HEK293 (cell line): ENCODE measurements around the gene PSAPL1.

ENCODE experiments used
- KLF8 ChIP-seq: fragments of 450-650 bp; formaldehyde crosslinking; IDR thresholded peaks from 2 replicates; pipeline ENCODE4 v1.5.1; 2016; ENCODE audit warnings: missing biosample characterization, missing genetic modification characterization
- MEIS1 ChIP-seq: sonication (generic); formaldehyde crosslinking; IDR thresholded peaks from 2 replicates; pipeline ENCODE4 v1.8.1; 2022; ENCODE audit warnings: missing genetic modification reagents, mild to moderate bottlenecking, borderline replicate concordance
- OSR2 ChIP-seq: fragments of 450-650 bp; formaldehyde crosslinking; IDR thresholded peaks from 2 replicates; pipeline ENCODE4 v1.5.1; 2016; ENCODE audit warnings: missing biosample characterization, missing genetic modification characterization
- PATZ1 ChIP-seq: fragments of 450-650 bp; formaldehyde crosslinking; IDR thresholded peaks from 2 replicates; pipeline ENCODE4 v1.5.1; 2016; ENCODE audit warnings: missing biosample characterization, missing genetic modification characterization
- PBX3 ChIP-seq: sonication (generic); formaldehyde crosslinking; IDR thresholded peaks from 2 replicates; pipeline ENCODE4 v1.8.1; 2022; ENCODE audit warnings: mild to moderate bottlenecking, moderate library complexity, missing genetic modification reagents
- TCF7L2 ChIP-seq: IDR thresholded peaks from 2 replicates; pipeline ENCODE4 v1.6.1; 2011; ENCODE audit warnings: low read depth, mild to moderate bottlenecking, inconsistent platforms, low read length, moderate library complexity, borderline replicate concordance
- WT1 ChIP-seq: fragments of 450-650 bp; formaldehyde crosslinking; IDR thresholded peaks from 2 replicates; pipeline ENCODE4 v1.5.1; 2016; ENCODE audit warnings: missing biosample characterization, missing genetic modification characterization
- YY2 ChIP-seq: fragments of 450-650 bp; formaldehyde crosslinking; IDR thresholded peaks from 2 replicates; pipeline ENCODE4 v1.5.1; 2016; ENCODE audit warnings: missing biosample characterization, missing genetic modification characterization
- ZNF175 ChIP-seq: fragments of 450-650 bp; formaldehyde crosslinking; IDR thresholded peaks from 2 replicates; pipeline ENCODE4 v1.5.1; 2016; ENCODE audit warnings: missing biosample characterization, missing genetic modification characterization
- ZNF214 ChIP-seq: fragments of 450-650 bp; formaldehyde crosslinking; IDR thresholded peaks from 2 replicates; pipeline ENCODE4 v1.5.1; 2017; ENCODE audit warnings: missing biosample characterization, mild to moderate bottlenecking, missing genetic modification characterization, borderline replicate concordance
- ZNF266 ChIP-seq: fragments of 450-650 bp; formaldehyde crosslinking; IDR thresholded peaks from 2 replicates; pipeline ENCODE4 v1.5.1; 2016; ENCODE audit warnings: missing biosample characterization, missing genetic modification characterization, low read depth
- ZNF426 ChIP-seq: fragments of 450-650 bp; formaldehyde crosslinking; IDR thresholded peaks from 2 replicates; pipeline ENCODE4 v1.5.1; 2017; ENCODE audit warnings: missing biosample characterization, missing genetic modification characterization, mild to moderate bottlenecking, inconsistent platforms, moderate library complexity
- ZNF473 ChIP-seq: fragments of 450-650 bp; formaldehyde crosslinking; IDR thresholded peaks from 2 replicates; pipeline ENCODE4 v1.5.1; 2017; ENCODE audit warnings: missing biosample characterization, missing genetic modification characterization
- ZNF488 ChIP-seq: fragments of 450-650 bp; formaldehyde crosslinking; IDR thresholded peaks from 2 replicates; pipeline ENCODE4 v1.5.1; 2016; ENCODE audit warnings: missing biosample characterization, missing genetic modification characterization
- ZNF510 ChIP-seq: fragments of 450-650 bp; formaldehyde crosslinking; IDR thresholded peaks from 2 replicates; pipeline ENCODE4 v1.5.1; 2018; ENCODE audit warnings: mild to moderate bottlenecking, missing genetic modification characterization, missing biosample characterization; ENCODE audit not compliant: insufficient replicate concordance
- ZNF514 ChIP-seq: fragments of 450-650 bp; formaldehyde crosslinking; IDR thresholded peaks from 2 replicates; pipeline ENCODE4 v1.5.1; 2016; ENCODE audit warnings: missing biosample characterization, missing genetic modification characterization
- ZNF561 ChIP-seq: fragments of 450-650 bp; IDR thresholded peaks from 2 replicates; pipeline ENCODE4 v1.5.1; 2018; ENCODE audit warnings: missing biosample characterization, missing genetic modification characterization, borderline replicate concordance
- ZNF610 ChIP-seq: fragments of 450-650 bp; formaldehyde crosslinking; IDR thresholded peaks from 2 replicates; pipeline ENCODE4 v1.5.1; 2016; ENCODE audit warnings: missing biosample characterization, missing genetic modification characterization, borderline replicate concordance
- ZNF677 ChIP-seq: fragments of 450-650 bp; IDR thresholded peaks from 2 replicates; pipeline ENCODE4 v1.5.0; 2018; ENCODE audit warnings: missing biosample characterization, mild to moderate bottlenecking, missing genetic modification characterization, moderate library complexity
- ZNF692 ChIP-seq: fragments of 450-650 bp; formaldehyde crosslinking; IDR thresholded peaks from 2 replicates; pipeline ENCODE4 v1.5.1; 2016; ENCODE audit warnings: missing biosample characterization, missing genetic modification characterization
- ZNF791 ChIP-seq: fragments of 450-650 bp; formaldehyde crosslinking; IDR thresholded peaks from 2 replicates; pipeline ENCODE4 v1.5.1; 2016; ENCODE audit warnings: missing biosample characterization, missing genetic modification characterization
- ZSCAN16 ChIP-seq: fragments of 450-650 bp; formaldehyde crosslinking; IDR thresholded peaks from 2 replicates; pipeline ENCODE4 v1.5.1; 2016; ENCODE audit warnings: missing biosample characterization, missing genetic modification characterization
- ZSCAN4 ChIP-seq: fragments of 450-650 bp; formaldehyde crosslinking; IDR thresholded peaks from 2 replicates; pipeline ENCODE4 v1.5.1; 2017; ENCODE audit warnings: missing biosample characterization, missing genetic modification characterization

Gene PSAPL1

DNA sequence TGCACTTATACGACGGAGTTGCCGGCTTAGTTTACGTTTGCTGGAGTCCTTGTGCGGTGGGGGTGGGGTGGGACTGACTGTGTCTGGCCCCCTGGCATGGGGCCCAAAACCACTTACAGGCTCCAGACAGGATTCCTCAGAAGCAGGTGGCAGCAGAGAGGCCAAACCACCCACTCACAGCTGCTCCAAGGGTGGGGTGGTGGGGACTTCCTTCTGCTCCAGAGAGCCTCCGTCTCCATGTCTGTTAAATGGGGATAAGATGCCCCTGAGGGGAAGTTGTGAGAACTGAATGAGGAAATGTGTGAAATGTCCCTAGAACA, 36.7 kb downstream of the PSAPL1 start (continued):
- TF ChIP-seq YY2 (tag by site-specific recombination) (no peak), ZNF610 (no peak), ZNF426 (tag by site-specific recombination) (no peak), MEIS1 (CRISPR knock-in tag) (no peak), ZNF561 (tag by site-specific recombination) (no peak), ZNF514 (tag by site-specific recombination) (no peak), ZNF488 (no peak), KLF8 (no peak), ZNF266 (tag by site-specific recombination) (no peak), ZNF510 (tag by site-specific recombination) (no peak), OSR2 (peak; percentile 57; the same call in 1 of the 2 replicates), ZNF473 (no peak), ZNF175 (tag by site-specific recombination) (no peak), ZNF692 (0 out of 2 replicates have a peak, but pooled peaks have one; percentile 37), ZSCAN16 (tag by site-specific recombination) (no peak), ZNF677 (tag by site-specific recombination) (no peak), ZSCAN4 (tag by site-specific recombination) (no peak), ZNF214 (tag by site-specific recombination) (no peak), TCF7L2 (no peak), WT1 (tag by site-specific recombination) (no peak), ZNF791 (tag by site-specific recombination) (no peak), PATZ1 (tag by site-specific recombination) (0 out of 2 replicates have a peak, but pooled peaks have one; percentile 13), PBX3 (CRISPR knock-in tag) (no peak)
